ENCODE data around the gene NUDT5. TPM values are rescaled to one million over a fixed set of nuclear protein-coding genes. Genes with fewer than 3 reads are reported as not detected.

The NUDT5 gene
- total and polyA plus RNA-seq, 2 of the 13 experiments (the other 11 are each of a cell fraction or from before 2014, with no cell fraction given): 79.6 to 134 TPM

- TF ChIP-seq SRF (IDR thresholded peaks at IDR 0.05; ENCODE audit: low read depth, low read length): no peak
- TF ChIP-seq ATAD3A (CRISPR knock-in tag; IDR thresholded peaks at IDR 0.05): no peak
- TF ChIP-seq TCF7 (IDR thresholded peaks at IDR 0.05; ENCODE audit: low read depth): no peak
- TF ChIP-seq ZNF10 (CRISPR knock-in tag; IDR thresholded peaks at IDR 0.05; ENCODE audit: borderline replicate concordance, low read depth): no peak
- TF ChIP-seq ZNF17 (CRISPR knock-in tag; IDR thresholded peaks at IDR 0.05): no peak
- TF ChIP-seq KDM4B (CRISPR knock-in tag; IDR thresholded peaks at IDR 0.05): no peak; the same call in 1 of the 2 replicates
- TF ChIP-seq KDM5A (IDR thresholded peaks at IDR 0.05; ENCODE audit: borderline replicate concordance, low read length): peak; percentile 50; the same call in 1 of the 2 replicates
- no peak for TF ChIP-seq ZNF784 (CRISPR knock-in tag; IDR thresholded peaks at IDR 0.05; ENCODE audit: borderline replicate concordance)
- TF ChIP-seq ZNF737 (CRISPR knock-in tag; IDR thresholded peaks at IDR 0.05; ENCODE audit: borderline replicate concordance): no peak
- TF ChIP-seq KLF12 (CRISPR knock-in tag; IDR thresholded peaks at IDR 0.05; ENCODE audit: borderline replicate concordance): peak; percentile 49; the same call in 1 of the 2 replicates
- TF ChIP-seq ZZZ3 (CRISPR knock-in tag; IDR thresholded peaks at IDR 0.05; ENCODE audit: borderline replicate concordance): no peak
- no peak for TF ChIP-seq ZNF564 (CRISPR knock-in tag; IDR thresholded peaks at IDR 0.05)
- no peak for TF ChIP-seq CSRNP2 (CRISPR knock-in tag; conservative IDR thresholded peaks at IDR 0.05; ENCODE audit: low read depth)
- no peak for TF ChIP-seq ZBTB26 (CRISPR knock-in tag; IDR thresholded peaks at IDR 0.05; ENCODE audit: borderline replicate concordance)
- no peak for TF ChIP-seq HMGA1 (CRISPR knock-in tag; conservative IDR thresholded peaks at IDR 0.05)
- no peak for TF ChIP-seq HMG20B (CRISPR knock-in tag; conservative IDR thresholded peaks at IDR 0.05)
- no peak for TF ChIP-seq SOX6 (IDR thresholded peaks at IDR 0.05)
- TF ChIP-seq SOX6 (CRISPR knock-in tag; IDR thresholded peaks at IDR 0.05): peak; percentile 40; the same call in 1 of the 2 replicates
- TF ChIP-seq ZBTB39 (CRISPR knock-in tag; IDR thresholded peaks at IDR 0.05): no peak
- no peak for TF ChIP-seq ZSCAN25 (CRISPR knock-in tag; IDR thresholded peaks at IDR 0.05)
- TF ChIP-seq RBFOX2 (IDR thresholded peaks at IDR 0.05; ENCODE audit: low read depth, low read length): peak; percentile 85
- no peak for TF ChIP-seq FUBP1 (CRISPR knock-in tag; IDR thresholded peaks at IDR 0.05; ENCODE audit: borderline replicate concordance)
These were observed 66.2 kb downstream of the NUDT5 start, which contains the start of gene SEC61A2 (continued) for GRCh38 chr10:12129222-12130111.

Measured in HepG2 (cell line).